DOHH2 (cell line): Measurements from ENCODE around the gene STK36.

Experiments used
- H3F3A ChIP-seq: fragments of 200-600 bp; sonication (generic), shearing (Covaris generic); 2 replicates; pipeline ENCODE4 v1.6.0; 2016; ENCODE audit warnings: antibody characterized with exemption, mild to moderate bottlenecking; ENCODE audit not compliant: control insufficient read depth, insufficient read depth
- H3K27ac ChIP-seq: fragments of 200-600 bp; sonication (generic); 2 replicates; pipeline ENCODE4 v1.5.1; 2014; ENCODE audit warnings: low read depth, mild to moderate bottlenecking, low read length, moderate library complexity
- H3K27me3 ChIP-seq: fragments of 200-600 bp; sonication (generic); 2 replicates; pipeline ENCODE4 v1.6.1; 2014; ENCODE audit warnings: mild to moderate bottlenecking, low read length, mixed read lengths; ENCODE audit not compliant: control insufficient read depth
- H3K36me3 ChIP-seq: fragments of 200-600 bp; sonication (generic); 2 replicates; pipeline ENCODE4 v1.6.1; 2014; ENCODE audit warnings: mild to moderate bottlenecking, low read length, moderate library complexity, mixed read lengths; ENCODE audit not compliant: control insufficient read depth
- H3K4me1 ChIP-seq: fragments of 200-600 bp; sonication (generic); 2 replicates; pipeline ENCODE4 v1.6.1; 2014; ENCODE audit warnings: mild to moderate bottlenecking, low read length, mixed read lengths; ENCODE audit not compliant: control insufficient read depth
- H3K4me2 ChIP-seq: fragments of 200-600 bp; sonication (generic); 2 replicates; pipeline ENCODE4 v1.6.0; 2014; ENCODE audit warnings: mild to moderate bottlenecking, low read length, moderate library complexity
- H3K4me3 ChIP-seq: fragments of 200-600 bp; sonication (generic); 2 replicates; pipeline ENCODE4 v1.5.1; 2014; ENCODE audit warnings: mild to moderate bottlenecking, low read length, mixed read lengths
- H3K79me2 ChIP-seq: fragments of 200-600 bp; sonication (generic); 2 replicates; pipeline ENCODE4 v1.6.1; 2014; ENCODE audit warnings: mild to moderate bottlenecking, low read length, mixed read lengths; ENCODE audit not compliant: control insufficient read depth
- H3K9me2 ChIP-seq: fragments of 200-600 bp; sonication (generic); replicated peaks from 2 replicates; pipeline ENCODE4 v1.6.1; 2014; ENCODE audit warnings: mild to moderate bottlenecking, low read length, mixed read lengths; ENCODE audit not compliant: control insufficient read depth
- H3K9me3 ChIP-seq: fragments of 200-600 bp; sonication (generic); 2 replicates; pipeline ENCODE4 v1.6.1; 2014; ENCODE audit warnings: antibody characterized with exemption, low read length, mixed read lengths; ENCODE audit not compliant: control insufficient read depth, insufficient read depth
- H4K20me1 ChIP-seq: fragments of 200-600 bp; sonication (generic); 2 replicates; pipeline ENCODE4 v1.6.0; 2014; ENCODE audit warnings: low read depth, mild to moderate bottlenecking, antibody characterized with exemption, low read length, moderate library complexity; ENCODE audit not compliant: control insufficient read depth, insufficient read depth
- CTCF ChIP-seq: fragments of 200-600 bp; sonication (generic); IDR thresholded peaks from one replicate; pipeline ENCODE4 v1.5.1; 2014; ENCODE audit warnings: antibody characterized with exemption, mild to moderate bottlenecking, low read depth, low read length; ENCODE audit not compliant: poor library complexity, severe bottlenecking
- EZH2phosphoT487 ChIP-seq: fragments of 200-600 bp; sonication (generic); IDR thresholded peaks from 2 replicates; pipeline ENCODE4 v1.6.1; 2017; ENCODE audit warnings: borderline replicate concordance, mild to moderate bottlenecking, antibody characterized with exemption, low read length, moderate library complexity, mixed read lengths

STK36 gene

GRCh38 chr2:218732052-218732760 lies 60.3 kb downstream of the STK36 start:
- H4K20me1 ChIP-seq: no peaks in the 10 kb centered on the region
- no peaks in the 10 kb centered on the region for H3F3A ChIP-seq
- H3K4me1 ChIP-seq: no peaks in the 10 kb centered on the region
- no peaks in the 10 kb centered on the region for H3K27me3 ChIP-seq
- H3K4me2 ChIP-seq: no peak overlapping the region
- no peaks in the 10 kb centered on the region for H3K9me2 ChIP-seq
- TF ChIP-seq EZH2phosphoT487: no peak
- TF ChIP-seq CTCF: no peak
- H3K9me3 ChIP-seq: no peaks in the 10 kb centered on the region
- H3K79me2 ChIP-seq: peaks cover 52% of the 10 kb centered on the region
- H3K4me3 ChIP-seq: no peak overlapping the region
- peaks cover 29% of the 10 kb centered on the region for H3K36me3 ChIP-seq
- no peak overlapping the region for H3K27ac ChIP-seq

- H3K9me2 ChIP-seq: no peaks in the 10 kb centered on the region
- no peak for TF ChIP-seq EZH2phosphoT487
- TF ChIP-seq CTCF: no peak
- H3F3A ChIP-seq: no peaks in the 10 kb centered on the region
- no peaks in the 10 kb centered on the region for H3K9me3 ChIP-seq
- H3K27me3 ChIP-seq: no peaks in the 10 kb centered on the region
- H3K79me2 ChIP-seq: peaks cover 47% of the 10 kb centered on the region
- H3K4me1 ChIP-seq: no peaks in the 10 kb centered on the region
- no peak overlapping the region for H3K4me3 ChIP-seq
- no peak overlapping the region for H3K4me2 ChIP-seq
- no peak overlapping the region for H3K27ac ChIP-seq
- H4K20me1 ChIP-seq: no peaks in the 10 kb centered on the region
- H3K36me3 ChIP-seq: peaks cover 34% of the 10 kb centered on the region
Observed at GRCh38 chr2:218732761-218733158, 60.9 kb downstream of the STK36 start.

- TF ChIP-seq CTCF (no peak), EZH2phosphoT487 (no peak)
- H3K4me1 ChIP-seq: no peaks in the 10 kb centered on the region
- no peak overlapping the region for H3K4me2 ChIP-seq
- H3K27me3 ChIP-seq: no peaks in the 10 kb centered on the region
- H3K9me3 ChIP-seq: no peaks in the 10 kb centered on the region
- peaks cover 38% of the 10 kb centered on the region for H3K36me3 ChIP-seq
- H4K20me1 ChIP-seq: no peaks in the 10 kb centered on the region
- peaks cover 45% of the 10 kb centered on the region for H3K79me2 ChIP-seq
- no peak overlapping the region for H3K27ac ChIP-seq
- no peaks in the 10 kb centered on the region for H3K9me2 ChIP-seq
- no peaks in the 10 kb centered on the region for H3F3A ChIP-seq
- H3K4me3 ChIP-seq: no peak overlapping the region
Observed at GRCh38 chr2:218733171-218734021, 61.5 kb downstream of the STK36 start.
